Measurements from ENCODE around the gene TGFBR3L.
"Not testable (repeated sequence)": the region's sequence is repeated elsewhere in the genome, so short reads cannot be mapped to it uniquely, and the experiment has no call there.

Gene TGFBR3L

DNA sequence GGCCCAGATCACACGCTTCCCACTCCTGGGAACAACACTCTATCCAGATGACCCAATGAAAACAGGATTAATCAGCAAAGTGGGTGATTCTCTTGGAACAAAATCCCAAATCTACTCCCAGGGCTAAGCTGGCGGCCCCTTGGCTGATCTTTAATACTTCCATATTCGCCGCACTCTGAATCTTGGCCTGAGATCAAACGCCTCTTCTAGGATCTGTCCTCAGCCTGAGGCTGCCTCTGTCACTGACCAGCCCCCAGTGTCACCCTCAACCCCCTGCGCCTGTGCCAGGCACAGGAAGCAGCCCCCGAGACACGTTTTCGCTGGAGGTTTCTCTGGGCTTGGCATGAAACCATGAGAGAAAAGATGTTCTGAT, 13.7 kb downstream of the TGFBR3L start:
- DNase-seq (ENCODE audit: low read depth in 3 of 3), result no peak

- DNase-seq (ENCODE audit: low read depth in 3 of 3), result peak in 1 of 3 experiments; percentile 59
Measured at GRCh38 chr19:7928741-7929701, 14.4 kb downstream of the TGFBR3L start.

DNA sequence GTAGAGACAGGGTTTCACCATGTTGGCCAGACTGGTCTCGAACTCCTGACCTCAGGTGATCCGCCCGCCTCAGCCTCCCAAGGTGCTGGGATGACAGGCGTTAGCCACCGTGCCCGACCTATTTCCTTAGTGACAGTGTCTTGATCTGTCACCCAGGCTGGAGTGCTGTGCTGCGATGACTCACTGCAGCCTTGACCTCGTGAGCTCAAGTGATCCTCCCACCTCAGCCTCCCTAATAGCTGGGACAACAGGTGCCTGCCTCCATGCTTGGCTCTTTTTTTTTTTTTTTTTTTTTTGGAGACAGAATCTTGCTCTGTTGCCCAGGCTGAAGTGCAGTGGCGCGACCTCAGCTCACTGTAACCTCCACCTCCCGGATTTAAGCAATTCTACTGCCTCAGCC, 15.4 kb downstream of the TGFBR3L start:
- DNase-seq (ENCODE audit: low read depth in 3 of 3), result not testable (repeated sequence)

- no peak for DNase-seq (ENCODE audit: low read depth in 3 of 3)
Measured at GRCh38 chr19:7930765-7931164, 16.1 kb downstream of the TGFBR3L start.

- no peak for DNase-seq (ENCODE audit: low read depth in 3 of 3)
Measured at GRCh38 chr19:7931221-7932061, 16.8 kb downstream of the TGFBR3L start.

DNA sequence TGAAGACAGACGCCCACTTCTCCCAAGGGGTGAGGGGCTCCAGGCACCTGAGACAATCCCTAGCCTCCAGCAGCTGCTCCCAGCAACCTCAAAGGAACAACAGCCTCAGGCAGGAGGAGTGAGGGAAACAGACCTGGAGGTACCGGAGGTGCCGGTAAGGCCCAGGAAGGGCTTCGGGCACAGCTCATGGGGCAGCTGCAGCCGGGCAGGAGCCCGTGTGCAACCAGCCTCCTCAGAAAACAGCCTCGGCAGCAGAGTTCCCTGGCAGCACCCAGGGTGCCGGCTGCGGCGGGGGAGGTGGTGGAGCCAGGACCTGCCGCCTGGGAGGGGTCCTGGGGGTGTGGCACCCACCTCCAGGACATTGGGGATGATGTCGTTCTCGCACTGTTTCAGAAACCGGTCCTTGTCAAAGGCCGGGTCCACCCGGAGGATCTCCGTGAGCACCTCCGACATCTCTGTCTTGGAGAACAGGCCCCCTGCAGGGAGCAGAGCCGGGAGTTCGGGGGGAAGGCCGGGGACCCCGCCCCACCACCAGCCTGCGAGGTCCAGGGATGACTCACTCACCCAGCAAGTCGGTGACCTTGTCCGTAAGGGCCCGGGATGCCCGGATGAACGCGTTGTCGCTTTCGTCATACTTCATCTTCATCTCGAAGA, 17.8 kb downstream of the TGFBR3L start:
- no peak for DNase-seq (ENCODE audit: low read depth in 3 of 3)

- DNase-seq (ENCODE audit: low read depth in 3 of 3), result no peak
Measured at GRCh38 chr19:7932930-7933300, 18.3 kb downstream of the TGFBR3L start.

- DNase-seq (ENCODE audit: low read depth in 3 of 3), result no peak
Measured at GRCh38 chr19:7933411-7933810, 18.8 kb downstream of the TGFBR3L start.

- DNase-seq (ENCODE audit: low read depth in 3 of 3), result no peak
Measured at GRCh38 chr19:7933828-7934725, 19.4 kb downstream of the TGFBR3L start.

DNA sequence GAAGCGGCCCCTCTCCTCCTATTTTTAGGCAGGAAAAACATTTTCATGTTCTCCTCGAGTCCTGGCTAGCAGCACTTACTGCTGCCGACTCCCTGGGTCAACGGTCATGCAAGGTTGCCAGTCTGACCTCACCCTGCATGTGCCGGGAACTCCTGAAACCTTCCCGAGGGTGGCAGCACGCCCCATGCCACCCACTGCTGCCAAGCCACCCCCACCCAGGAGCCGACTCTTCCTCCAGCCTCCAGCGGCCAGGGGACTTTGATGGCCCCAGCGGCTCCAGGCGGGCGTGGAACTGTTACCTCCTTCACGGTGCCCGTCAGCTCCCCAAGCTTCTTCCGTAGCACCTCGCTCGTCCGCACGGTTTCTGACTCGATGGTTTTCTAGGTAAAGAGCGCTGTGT, 20.1 kb downstream of the TGFBR3L start:
- no peak for DNase-seq (ENCODE audit: low read depth in 3 of 3)

- DNase-seq (ENCODE audit: low read depth in 3 of 3), result no peak
Measured at GRCh38 chr19:7940841-7941240, 26.2 kb downstream of the TGFBR3L start.

GRCh38 chr19:7941895-7942596, 27.4 kb downstream of the TGFBR3L start:
- no peak for DNase-seq (ENCODE audit: low read depth in 3 of 3)

GRCh38 chr19:7942981-7943443, 28.4 kb downstream of the TGFBR3L start:
- DNase-seq (ENCODE audit: low read depth in 3 of 3), result no peak

DNA sequence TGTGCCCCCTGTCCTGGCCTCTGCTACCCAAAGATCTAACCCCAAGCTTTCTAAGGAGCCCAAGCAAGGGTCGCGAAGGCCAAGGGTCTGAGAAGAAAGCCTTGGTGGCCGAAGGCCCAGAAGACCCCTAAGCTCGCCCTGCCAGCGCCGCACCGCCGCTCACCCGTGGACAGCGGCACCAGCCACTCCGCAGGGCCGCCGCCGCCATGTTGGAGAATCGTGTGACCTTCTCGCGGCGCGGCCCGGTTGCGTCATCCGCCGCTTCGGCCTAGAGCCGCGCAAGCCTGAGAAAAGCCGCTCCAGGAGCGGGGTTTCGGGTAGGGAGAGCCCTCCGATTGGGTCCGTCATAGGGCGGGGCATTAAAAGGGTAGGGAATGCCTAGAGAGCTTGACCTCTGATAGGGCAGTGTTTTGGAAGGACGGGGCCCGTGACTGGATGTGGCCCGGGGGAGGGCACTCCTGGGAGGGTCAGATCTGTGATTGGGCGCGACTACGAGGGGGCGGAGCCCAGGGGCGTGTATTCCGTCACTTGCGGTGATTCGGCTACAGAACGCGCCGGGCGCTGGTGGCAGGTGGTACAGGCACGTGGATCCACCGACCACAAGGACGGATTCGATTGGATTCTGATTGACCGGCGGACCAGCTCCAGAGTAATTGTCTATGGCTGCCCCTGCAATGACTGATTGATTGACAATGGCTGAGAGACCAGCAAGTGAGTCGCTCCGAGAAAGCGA, 29.0 kb downstream of the TGFBR3L start, which contains the start of gene TIMM44:
TSS of gene TIMM44 (minus strand) at position 223 of the 733 bp plus-strand sequence. CDS start at position 208, 15 bp downstream.
- peak; percentile 98 to 99 (median 98) for DNase-seq (ENCODE audit: low read depth in 3 of 3)

DNA sequence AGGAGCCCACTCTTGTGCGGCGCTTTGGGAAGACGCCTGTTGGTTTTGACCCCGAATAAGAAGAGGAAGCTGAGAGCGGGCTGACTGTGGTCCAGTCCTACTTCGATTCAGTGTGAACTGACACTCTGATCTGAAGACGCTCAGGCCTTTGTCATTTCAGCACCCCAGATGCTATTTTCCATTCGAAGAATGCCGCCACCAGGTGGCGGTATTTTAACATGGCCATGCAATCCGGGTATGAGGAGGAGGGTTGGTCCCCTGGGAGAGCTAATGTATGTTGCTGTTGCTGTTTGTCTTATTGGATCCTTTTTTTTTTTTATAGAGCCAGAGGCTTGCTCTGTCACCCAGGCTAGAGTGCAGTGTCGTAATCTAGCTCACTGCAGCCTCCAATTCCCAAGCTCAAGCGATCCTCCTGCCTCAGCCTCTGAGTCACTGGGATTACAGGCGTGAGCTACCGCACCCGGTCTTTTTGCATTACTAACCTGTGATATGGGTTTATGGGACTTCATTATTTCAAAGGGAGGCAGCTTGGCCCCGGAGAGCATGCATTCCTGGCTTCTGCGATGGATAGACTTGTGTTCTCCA, 29.6 kb downstream of the TGFBR3L start:
- DNase-seq (ENCODE audit: low read depth in 3 of 3), result peak; percentile 69 to 87 (median 87)

GRCh38 chr19:7947939-7948338, 33.3 kb downstream of the TGFBR3L start:
- no peak for DNase-seq (ENCODE audit: low read depth in 3 of 3)

DNA sequence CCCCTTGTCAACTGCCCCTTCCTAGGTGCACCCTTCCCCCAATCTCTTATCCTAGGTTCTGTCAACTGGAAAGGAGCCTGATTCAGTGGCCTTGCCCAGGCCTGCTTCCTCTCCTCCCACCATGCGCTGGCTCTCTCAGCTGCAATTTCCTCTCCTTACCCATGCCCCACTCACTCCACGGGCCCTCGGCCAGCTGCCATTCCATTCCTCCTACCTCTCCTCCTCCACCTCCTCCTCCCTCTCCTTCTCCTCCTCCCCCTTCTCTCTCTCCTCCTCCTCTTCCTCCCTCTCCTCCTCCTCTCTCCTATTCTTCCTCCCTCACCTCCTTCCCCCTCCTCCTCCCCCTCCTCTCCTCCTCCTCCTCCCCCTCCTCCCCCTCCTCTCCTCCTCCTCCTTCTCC, 38.4 kb downstream of the TGFBR3L start:
- no peak for DNase-seq (ENCODE audit: low read depth in 3 of 3)

DNA sequence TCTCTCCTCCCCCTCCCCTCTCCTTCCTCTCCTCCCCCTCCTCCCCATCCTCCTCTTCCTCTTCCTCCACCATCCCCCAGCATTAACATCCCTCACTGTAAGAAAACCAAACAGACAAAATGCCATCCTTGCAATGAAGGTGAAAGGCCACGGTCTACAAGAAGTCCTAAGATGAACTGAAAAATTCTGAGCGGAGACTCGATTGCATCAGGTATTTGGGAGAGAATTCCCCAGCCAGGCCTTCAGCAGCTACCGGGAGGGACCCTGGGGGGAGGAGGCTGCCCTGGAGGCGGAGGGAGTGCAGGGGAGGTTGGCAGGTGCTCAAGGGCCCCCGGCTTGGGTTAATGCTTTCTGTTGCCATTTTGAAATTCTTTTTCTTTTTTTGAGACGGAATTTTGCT, 38.9 kb downstream of the TGFBR3L start:
- no peak for DNase-seq (ENCODE audit: low read depth in 3 of 3)

DNA sequence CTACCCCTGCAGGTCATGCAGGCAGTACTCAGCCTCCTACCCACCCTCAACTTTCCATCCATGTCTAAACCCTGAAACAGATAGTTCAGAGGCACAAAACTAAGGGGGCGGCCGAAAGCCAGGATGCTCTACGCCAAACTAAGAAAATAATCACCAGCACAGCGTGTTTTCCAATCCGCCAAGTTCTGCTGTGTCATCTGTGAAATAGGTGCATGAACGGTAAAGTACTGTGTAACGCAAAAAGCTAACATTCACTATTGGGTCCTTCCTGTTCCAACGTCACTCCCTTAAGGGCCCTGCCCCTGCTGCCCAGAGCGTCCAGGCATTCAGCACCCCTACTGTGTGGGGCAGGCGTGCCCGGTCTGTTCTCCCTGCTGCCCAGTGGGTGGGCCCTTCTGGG, 41.1 kb downstream of the TGFBR3L start:
- no peak for DNase-seq (ENCODE audit: low read depth in 3 of 3)

All from stimulated activated CD4-positive, alpha-beta T cell treated with anti-CD3 and anti-CD28 coated beads, TNF-alpha, amount 100 ng/mL, for 24 hours (primary cell).